HG03521 (cell line): ENCODE measurements around the gene FREY1.
"Not testable (repeated sequence)": the region's sequence is repeated elsewhere in the genome, so short reads cannot be mapped to it uniquely, and the experiment has no call there.

Source experiments
- ATAC-seq: cut with Tn5 transposase; IDR thresholded peaks from one replicate; pipeline ENCODE4 v1.9.1; 2021; ENCODE audit warnings: mild to moderate bottlenecking, moderate library complexity; ENCODE audit not compliant: unreplicated experiment

FREY1 gene

DNA sequence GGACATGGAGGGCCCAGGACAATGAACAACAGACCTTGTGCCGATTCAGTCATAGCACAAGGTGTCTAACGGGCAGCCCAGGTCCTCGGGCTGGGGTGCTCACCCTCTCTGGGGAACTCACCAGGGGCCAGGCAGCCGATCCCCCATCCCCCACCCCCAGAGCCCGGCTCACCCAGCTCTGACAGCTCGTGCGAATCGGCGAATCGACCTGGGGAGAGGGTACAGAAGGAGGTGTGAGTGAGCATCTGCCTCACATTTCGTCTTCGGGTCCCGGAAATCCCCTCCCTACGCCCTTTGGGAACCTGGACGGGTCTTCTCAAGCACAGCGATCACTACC, 10.2 kb upstream of the FREY1 start:
- no peak for ATAC-seq

DNA sequence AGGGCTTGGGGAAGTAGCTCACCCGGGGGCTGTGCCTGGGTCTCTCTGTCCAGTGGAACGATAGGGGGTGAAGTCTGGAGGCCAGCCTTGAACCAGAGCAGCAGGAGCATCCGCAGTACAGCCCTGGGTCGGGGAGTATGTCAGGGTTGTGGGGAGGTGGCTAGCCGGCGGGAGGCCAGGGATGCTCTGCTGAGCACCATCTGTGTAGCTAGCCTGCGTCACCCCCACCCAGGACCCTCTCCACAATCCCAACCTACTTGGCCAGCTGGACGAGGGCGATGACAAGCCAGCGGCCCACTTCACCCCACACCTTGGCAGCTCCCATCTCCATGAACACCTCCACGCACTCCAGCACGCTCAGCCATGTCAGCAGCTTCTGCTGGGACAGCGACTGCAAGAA, 8.4 kb upstream of the FREY1 start:
- no peak for ATAC-seq

DNA sequence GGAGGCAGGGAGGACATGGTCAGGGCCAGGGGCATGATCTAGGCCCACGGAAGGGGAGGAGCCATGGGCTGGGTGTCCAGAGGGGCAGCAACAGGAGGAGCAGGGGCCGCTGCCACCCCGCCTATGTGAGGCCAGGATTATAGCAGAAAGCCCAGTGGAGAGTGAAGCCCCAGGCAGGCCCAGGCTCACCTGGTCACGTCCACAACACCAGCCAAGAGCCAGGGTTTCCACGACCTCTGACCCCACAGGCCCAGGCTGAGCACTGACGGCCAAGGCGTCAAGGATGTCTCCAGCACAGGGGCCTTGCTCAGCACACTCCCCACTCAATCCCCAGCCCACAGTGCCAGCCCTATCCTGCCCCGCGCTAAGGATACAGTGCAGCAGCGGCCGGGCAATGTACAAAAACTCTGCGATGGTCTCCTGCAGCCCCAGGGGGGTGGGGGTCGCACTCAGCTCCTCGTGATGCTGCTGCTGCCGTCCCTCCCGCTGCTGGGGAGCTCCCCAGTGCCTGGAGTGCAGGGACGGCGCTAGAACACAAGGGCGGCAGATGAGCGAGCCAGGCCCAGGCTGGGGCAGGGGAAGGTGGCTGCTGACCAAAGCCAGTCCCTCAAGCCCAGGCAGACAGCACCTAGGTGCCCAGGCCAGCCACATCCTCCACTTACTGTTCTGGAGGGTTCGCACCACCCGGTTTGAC, 7.0 kb upstream of the FREY1 start:
- no peak for ATAC-seq

DNA sequence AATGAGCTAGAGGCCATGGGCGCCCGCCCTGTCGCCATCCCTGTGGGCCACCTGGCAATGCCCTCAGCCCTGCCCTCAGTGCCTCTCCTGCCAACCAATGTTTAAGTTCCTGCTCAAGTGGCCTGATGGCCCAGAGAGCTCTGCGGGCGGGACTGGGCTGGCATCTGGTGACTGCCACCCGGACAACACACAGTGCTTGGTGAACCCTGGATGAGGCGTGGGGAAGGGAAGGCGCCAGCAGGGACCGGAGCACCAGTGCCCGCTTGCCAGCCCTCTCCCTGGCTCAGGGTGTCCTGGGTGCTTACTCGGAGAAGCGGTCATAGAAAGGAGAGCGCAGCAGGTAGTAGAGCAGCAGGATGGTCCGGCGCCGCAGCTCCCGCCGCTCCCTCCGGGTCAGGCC, 6.4 kb upstream of the FREY1 start:
- no peak for ATAC-seq

DNA sequence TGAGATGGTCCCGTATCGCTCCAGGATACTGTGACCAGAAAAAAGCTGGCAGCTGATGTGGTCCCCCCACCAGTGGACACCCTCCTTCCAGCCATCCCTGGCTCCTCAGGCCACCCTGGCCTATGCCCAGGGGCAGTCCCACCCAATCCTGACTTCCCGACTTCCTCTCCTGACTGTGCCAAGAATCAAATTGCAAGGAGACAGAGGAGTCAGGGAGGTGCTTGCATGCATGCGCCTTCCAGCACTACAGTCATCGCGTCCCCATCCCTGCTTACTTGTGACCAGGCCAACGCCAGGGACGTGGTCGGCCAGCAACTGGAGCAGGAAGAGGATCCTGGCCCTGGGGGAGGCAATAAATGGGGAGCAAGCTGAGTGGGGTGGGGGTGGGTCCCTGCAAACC, 3.6 kb upstream of the FREY1 start:
- no peak for ATAC-seq

DNA sequence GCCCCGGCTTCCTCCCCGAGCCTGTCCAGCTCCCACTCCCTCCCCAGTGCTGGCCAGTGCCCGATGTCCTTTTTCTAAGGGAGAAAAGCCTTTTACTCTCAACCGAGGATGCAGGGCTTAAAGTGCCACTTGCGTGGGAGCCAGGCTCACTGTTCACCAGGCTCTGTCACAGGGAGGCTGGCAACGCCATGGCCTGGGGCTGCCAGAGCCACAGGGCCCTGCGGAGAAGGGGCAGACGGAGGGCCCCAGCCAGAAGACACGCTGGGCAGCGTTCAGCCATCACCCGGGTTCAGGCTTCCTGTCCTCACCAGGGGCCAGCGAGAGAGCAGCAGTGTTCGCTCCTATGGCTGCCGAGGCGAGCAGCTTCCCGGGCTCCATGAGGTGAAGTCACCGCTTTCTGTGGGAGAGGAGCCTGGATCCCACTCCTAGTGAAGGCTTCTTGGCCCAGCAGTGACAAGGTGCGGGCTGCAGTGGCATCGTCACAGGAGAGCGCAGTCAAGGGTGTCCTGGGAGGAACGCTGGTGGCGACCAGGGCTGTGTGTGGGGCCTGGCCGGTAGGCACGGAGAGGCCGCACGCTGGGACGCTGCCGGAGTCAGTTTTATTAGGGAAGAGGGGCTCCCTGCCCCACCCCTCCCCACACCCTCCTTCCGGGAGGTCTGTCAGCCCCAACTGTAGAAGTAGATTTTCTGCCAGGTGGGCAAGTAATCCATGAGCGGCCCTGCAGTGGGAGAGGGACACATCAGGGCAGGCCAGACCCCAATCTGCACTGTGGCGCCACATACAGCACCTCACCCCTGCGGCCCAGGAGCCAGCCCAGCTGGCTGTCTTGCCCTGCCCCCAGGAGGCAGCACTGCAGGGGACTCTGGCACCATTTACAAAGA, 2.8 kb upstream of the FREY1 start:
- ATAC-seq: no peak

DNA sequence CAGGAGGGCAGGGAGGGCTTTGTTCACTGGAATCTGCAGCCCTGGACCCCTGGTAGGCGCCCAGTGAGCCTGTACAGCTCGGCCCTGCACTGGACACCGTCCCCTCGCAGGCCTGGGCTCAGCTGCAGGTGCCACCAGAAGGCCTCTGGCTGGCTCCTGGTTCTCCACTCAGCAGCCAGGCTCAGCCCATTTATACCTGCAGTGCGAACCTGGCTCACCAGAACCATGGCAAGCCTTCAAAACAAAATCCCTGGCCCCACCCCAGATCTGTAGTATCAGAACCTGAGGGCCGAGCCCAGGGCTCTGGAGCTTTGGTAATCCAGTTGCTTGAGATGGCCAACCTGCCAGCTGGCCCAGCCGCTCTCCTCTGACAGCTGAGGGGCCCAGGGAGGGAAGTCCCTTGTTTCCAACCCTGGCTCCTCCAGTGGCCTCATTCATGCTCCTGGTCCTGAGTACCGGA, 870 bp upstream of the FREY1 start:
- ATAC-seq: no peak

DNA sequence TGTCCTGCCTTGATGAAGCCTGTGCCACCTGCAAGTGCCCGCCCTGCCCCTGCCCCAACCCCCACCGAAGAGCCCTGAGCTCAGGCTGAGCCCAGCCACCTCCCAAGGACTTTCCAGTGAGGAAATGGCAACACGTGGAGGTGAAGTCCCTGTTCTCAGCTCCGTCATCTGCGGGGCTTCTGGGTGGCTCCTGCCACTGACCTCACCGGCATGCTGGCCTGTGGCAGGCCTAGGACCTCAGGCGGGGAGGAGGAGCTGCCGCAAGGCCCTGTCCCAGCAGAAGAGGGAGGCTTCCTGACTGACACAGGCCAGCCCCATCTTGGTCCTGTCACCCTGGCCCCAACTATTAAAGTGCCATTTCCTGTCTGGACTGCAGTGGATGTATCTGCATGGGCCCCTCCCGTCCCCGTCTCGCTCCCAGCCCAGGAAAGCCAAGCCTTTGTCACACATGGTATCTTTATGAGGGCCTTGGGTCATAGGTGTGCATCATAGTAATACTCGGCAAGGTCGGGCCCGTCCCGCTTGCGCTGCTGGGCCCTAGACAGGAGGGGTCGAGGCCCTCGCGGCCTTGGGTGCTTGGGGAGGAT, 882 bp downstream of the FREY1 start:
- ATAC-seq: no peak

DNA sequence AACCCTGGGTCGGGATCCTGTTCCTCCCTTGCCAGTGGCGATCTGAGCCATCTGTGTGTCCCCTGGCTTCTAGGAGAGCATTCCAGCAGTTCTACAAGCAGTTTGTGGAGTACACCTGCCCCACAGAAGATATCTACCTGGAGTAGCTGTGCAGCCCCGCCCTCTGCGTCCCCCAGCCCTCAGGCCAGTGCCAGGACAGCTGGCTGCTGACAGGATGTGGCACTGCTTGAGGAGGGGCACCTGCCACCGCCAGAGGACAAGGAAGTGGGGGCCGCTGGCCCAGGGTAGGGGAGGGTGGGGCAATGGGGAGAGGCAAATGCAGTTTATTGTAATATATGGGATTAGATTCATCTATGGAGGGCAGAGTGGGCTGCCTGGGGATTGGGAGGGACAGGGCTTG, 1.5 kb downstream of the FREY1 start:
- ATAC-seq: not testable (repeated sequence)

DNA sequence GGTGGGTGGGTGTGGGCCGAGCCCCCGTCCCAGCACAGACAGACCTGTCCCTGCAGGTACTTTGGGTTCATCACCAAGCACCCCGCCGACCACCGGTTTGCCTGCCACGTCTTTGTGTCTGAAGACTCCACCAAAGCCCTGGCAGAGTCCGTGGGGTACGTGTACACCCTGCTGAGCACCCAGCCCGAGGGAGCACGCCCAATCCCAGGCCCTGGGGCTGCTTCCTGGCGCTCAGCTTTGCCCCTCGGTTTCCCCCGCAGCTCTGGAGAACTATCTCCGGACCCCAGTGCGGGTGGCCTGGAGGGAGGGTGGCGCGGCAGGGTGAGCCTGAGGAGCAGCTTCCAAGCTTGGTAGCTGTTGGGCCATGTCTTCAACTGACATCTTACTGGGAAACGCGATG, 2.0 kb downstream of the FREY1 start:
- ATAC-seq: no peak

DNA sequence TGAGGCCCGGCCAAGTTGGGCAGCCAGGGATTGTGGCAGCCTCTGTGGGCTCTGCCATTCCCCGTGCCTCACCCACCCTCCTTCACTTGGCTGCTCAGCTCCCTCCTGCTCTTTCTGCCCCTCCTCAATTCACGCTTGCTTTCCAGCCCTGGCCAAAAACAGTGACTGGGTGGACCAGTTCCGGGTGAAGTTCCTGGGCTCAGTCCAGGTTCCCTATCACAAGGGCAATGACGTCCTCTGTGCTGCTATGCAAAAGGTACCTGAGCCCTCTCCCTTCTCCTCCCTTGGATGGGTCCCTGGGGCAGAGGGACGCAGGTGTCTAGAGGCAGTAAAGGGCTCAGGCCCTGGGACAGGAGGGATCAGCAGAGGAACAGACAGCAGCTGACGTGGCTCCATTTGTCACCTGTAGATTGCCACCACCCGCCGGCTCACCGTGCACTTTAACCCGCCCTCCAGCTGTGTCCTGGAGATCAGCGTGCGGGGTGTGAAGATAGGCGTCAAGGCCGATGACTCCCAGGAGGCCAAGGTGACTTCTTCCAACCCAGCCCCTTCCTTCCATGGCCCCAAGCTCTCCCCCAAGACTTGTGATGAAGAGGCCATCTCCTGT, 2.7 kb downstream of the FREY1 start:
- no peak for ATAC-seq

DNA sequence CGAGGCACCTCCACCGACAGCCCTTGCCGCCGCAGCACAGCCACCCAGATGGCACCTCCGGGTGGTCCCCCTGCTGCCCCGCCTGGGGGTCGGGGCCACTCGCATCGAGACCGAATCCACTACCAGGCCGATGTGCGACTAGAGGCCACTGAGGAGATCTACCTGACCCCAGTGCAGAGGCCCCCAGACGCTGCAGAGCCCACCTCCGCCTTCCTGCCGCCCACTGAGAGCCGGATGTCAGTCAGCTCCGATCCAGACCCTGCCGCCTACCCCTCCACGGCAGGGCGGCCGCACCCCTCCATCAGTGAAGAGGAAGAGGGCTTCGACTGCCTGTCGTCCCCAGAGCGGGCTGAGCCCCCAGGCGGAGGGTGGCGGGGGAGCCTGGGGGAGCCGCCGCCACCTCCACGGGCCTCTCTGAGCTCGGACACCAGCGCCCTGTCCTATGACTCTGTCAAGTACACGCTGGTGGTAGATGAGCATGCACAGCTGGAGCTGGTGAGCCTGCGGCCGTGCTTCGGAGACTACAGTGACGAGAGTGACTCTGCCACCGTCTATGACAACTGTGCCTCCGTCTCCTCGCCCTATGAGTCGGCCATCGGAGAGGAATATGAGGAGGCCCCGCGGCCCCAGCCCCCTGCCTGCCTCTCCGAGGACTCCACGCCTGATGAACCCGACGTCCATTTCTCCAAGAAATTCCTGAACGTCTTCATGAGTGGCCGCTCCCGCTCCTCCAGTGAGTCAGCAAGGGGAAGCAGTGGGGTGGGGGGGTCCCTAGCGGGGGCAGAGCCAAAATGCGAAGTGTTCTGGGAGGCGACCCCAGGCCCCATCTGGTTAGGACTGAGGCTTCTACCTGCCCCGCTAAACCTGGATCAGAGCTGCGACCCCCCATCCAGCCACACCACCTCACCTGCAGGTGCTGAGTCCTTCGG, 4.4 kb downstream of the FREY1 start:
- no peak for ATAC-seq

DNA sequence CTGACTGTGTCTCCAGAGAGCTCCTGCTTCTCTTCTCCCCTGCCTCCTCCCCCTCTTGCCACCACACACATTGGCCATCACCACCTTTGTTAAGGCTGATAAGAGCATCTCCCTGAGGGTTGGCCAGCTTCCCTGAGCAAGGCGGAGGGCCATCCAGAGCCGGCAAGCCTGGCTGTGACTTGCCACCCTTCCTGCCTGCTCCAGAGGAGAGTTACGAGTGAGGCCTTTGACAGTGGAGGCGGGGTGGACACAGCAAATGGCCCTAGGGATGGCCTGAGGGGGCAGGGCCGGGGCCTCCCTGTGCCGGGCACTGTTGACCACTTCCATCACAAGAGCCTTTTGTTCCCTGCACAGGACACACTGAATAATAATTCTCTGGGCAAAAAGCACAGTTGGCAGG, 5.4 kb downstream of the FREY1 start:
- no peak for ATAC-seq

DNA sequence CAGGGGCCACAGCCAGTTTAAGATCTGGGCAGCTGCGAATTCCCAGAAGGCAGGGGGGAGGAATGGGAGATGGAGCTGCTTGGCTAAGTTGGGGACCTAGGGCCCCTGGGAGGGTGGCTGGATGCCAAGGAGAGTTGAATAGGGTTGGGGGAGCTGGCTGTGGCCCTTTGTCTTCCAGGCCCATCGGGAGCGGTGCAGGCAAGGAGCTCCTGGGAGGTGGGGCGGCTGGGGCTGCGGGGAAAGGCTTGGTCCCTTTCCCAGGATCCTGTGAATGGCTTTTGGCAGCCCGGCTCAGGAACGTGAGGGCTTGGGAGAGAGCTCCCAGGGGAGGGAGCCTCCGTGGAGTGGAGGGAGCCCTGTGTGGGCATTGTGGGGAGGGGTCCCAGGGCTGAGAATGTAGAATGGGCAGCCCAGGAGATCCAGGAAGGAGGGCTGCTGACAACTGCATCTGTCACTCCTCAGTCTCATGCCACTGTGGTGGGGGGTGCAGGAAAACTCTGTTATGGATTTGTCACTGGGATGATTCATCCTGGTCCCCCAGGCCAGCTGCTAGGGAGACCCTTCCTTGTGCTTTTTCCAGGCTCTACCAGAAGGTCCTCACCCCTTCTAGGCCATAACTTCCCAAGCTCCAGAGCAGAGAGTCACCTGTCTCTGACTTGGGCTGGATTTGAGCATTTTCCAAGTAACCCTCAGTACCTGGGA, 6.0 kb downstream of the FREY1 start:
- ATAC-seq: no peak

DNA sequence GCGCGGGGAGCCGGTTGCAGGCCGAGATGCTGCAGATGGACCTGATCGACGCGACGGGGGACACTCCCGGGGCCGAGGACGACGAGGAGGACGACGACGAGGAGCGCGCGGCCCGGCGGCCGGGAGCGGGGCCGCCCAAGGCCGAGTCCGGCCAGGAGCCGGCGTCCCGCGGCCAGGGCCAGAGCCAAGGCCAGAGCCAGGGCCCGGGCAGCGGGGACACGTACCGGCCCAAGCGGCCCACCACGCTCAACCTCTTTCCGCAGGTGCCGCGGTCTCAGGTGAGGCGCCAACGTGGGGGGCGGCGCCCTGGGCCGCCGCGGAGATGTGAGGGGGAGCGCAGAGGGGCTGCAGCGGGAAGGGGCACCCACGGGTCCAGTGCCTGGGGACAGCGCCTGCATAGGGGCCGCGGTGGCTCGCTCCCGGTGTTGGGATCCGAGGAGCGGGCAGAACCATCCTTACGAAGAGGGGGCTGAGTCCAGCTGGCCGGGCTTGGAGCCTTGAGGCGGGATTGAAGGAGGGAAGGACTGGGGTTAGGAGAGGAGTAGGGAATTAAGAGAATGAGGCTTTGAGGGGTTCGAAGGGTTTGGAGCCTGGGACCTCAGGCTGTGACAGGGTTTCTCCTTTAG, 6.8 kb downstream of the FREY1 start:
- ATAC-seq: not testable (repeated sequence)

DNA sequence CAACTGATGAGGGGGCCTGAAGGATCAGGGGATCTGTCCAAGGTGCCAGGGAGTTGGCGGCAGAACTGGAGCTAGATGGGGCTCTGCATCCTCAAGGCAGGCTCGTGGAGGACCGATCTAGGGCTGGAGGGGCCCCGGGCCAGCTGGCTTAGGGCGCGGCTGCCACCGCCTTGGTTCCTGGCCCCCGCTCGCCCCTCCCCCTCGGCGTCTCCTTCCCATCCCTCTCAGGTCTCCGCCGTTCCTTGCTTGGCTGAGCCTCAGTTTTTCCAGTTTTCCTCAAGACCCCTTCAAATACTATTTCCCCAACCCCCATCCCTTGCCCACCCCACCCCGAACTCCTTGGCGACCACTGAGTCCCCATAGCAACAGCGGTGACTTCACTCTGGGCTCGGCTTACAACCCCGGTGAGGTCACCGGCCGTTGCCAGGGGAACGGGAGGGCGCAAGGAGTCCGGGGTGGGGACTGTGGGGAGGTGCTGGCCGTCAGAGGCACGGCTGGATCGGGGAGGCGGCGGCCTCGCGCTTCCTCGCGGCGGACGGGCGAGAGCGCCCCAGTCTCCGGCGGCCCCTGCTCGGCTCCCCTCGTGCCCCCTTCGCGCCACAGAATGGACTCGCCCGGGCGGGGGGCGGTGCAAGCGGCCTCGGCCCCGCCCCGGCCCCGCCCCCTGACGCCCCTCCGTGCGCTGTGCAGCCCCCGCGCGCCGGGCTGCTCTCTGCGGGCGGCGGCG, 7.5 kb downstream of the FREY1 start:
- no peak for ATAC-seq

DNA sequence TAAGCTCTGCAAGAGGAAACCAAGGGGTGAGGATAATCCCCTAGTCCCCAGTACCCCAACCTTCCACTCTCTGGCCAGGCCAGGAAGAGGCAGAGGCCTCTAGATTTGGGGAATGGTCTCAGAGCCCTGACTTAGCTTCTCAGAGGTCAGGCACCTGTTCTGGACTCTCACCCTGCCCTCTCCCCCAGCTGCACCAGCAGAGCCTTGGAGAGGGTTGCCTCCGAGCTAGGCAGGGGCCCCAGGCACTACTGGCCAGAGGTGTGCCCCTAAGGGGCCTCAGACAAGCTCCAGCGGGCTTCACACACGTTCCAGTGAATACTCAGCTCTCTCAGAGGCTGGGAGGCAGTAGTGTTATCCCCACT, 8.0 kb downstream of the FREY1 start:
- no peak for ATAC-seq

DNA sequence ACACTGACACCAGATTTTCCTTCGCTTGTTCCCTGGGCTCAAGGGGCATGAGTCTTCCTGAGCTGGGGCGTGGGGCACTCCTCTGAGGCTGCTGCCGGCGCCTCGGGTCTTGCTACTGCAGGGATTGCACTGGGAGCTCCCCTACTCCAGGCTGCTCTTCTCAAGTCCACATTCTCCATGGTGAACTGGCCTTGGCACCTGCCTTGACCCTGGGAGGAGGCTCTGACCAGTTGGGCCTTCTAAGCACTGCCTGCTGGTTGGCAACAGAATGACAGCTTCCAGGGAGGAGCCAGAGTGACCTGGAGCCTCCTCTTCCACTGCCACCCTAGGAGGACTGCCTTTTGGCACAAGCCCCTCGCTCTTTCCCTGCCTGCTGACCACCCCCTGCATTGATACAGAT, 9.5 kb downstream of the FREY1 start:
- no peak for ATAC-seq

DNA sequence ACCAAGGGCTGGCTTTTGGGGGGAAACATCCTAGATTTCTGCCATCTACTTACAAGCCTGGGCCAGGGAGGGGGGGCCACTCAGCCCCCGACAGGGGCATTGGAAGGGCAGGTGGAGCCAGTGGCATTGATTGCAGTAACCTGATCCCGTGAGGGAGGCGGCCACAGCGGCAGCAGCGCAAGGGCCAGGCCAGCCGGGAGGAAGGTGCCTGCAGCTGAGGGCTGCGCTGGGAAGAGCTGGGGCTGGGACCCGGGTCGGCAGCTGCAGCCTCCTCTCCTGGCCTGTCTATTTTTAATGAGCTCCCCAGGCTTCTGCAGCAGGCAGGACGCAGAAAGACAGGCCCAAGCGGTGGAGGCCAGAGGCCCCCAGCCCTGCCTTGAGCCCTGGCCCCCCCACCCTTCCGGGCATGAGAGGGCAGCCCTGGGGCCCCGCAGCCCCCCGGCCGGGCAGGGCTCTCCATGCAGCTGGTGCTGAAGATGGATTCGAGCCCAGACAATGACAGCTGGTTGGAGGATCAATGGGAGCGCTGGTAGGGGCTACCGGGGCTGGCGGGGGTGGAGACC, 10.6 kb downstream of the FREY1 start:
- no peak for ATAC-seq
